B cell (primary cell): ENCODE measurements around the gene STX18.

Experiments used
- EZH2 ChIP-seq: IDR thresholded peaks from 2 replicates; pipeline ENCODE4 v1.6.1; 2012; ENCODE audit warnings: borderline replicate concordance, low read depth, mild to moderate bottlenecking, moderate library complexity, low read length; ENCODE audit not compliant: insufficient read depth, poor library complexity, severe bottlenecking
- TF ChIP-seq, protein P1 (sequence below): fragments of 200-600 bp; IDR thresholded peaks from one replicate; pipeline ENCODE4 v1.8.0; 2022; ENCODE audit warnings: antibody characterized with exemption, mild to moderate bottlenecking

DNA sequence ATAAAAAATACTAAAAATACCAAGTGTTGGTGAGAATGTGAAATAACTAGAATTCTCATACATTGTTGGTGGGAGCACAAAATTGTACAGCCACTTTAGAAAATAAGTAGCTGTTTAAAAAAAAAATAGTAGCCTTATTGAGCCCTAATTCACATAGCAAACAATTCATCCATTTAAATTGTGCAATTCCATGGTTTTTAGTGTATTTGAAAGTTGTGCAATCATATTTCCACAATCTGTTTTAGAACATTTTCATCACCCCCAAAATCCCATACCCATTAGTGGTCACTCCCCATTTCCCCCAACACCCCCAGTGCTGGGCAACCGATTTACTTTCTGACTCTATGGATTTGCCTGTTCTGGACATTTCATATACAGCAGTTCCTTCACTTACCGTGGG, 37.1 kb downstream of the STX18 start:
- TF ChIP-seq, protein P1, sequence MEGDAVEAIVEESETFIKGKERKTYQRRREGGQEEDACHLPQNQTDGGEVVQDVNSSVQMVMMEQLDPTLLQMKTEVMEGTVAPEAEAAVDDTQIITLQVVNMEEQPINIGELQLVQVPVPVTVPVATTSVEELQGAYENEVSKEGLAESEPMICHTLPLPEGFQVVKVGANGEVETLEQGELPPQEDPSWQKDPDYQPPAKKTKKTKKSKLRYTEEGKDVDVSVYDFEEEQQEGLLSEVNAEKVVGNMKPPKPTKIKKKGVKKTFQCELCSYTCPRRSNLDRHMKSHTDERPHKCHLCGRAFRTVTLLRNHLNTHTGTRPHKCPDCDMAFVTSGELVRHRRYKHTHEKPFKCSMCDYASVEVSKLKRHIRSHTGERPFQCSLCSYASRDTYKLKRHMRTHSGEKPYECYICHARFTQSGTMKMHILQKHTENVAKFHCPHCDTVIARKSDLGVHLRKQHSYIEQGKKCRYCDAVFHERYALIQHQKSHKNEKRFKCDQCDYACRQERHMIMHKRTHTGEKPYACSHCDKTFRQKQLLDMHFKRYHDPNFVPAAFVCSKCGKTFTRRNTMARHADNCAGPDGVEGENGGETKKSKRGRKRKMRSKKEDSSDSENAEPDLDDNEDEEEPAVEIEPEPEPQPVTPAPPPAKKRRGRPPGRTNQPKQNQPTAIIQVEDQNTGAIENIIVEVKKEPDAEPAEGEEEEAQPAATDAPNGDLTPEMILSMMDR, result no peak
- no peak for TF ChIP-seq EZH2
